ENCODE results near the gene HSBP1L1. TPM values are rescaled to one million over a fixed set of nuclear protein-coding genes. Genes with fewer than 3 reads are reported as not detected.
"Not testable (repeated sequence)": the region's sequence is repeated elsewhere in the genome, so short reads cannot be mapped to it uniquely, and the experiment has no call there.

The HSBP1L1 gene
- total RNA-seq, 1 donor from 2014 or later, result 7.0 TPM

DNA sequence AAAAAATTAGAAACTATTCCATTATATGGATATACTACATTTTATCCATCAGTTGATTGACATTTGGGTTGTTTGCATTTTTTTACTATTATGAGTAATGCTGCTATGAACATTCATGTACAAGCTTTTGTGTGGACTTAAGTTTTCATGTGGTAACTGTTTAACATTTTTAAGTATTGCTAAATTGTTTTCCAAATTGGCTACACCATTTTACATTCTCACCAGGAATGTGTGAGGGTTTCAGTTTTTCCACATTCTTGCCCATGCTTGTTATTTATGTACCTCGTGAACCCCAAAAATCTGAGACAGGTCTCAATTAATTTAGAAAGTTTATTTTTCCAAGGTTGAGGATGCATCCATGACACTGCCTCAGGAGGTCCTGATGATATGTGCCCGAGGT is 27.1 kb downstream of the HSBP1L1 start:
- TF ChIP-seq, protein P1, sequence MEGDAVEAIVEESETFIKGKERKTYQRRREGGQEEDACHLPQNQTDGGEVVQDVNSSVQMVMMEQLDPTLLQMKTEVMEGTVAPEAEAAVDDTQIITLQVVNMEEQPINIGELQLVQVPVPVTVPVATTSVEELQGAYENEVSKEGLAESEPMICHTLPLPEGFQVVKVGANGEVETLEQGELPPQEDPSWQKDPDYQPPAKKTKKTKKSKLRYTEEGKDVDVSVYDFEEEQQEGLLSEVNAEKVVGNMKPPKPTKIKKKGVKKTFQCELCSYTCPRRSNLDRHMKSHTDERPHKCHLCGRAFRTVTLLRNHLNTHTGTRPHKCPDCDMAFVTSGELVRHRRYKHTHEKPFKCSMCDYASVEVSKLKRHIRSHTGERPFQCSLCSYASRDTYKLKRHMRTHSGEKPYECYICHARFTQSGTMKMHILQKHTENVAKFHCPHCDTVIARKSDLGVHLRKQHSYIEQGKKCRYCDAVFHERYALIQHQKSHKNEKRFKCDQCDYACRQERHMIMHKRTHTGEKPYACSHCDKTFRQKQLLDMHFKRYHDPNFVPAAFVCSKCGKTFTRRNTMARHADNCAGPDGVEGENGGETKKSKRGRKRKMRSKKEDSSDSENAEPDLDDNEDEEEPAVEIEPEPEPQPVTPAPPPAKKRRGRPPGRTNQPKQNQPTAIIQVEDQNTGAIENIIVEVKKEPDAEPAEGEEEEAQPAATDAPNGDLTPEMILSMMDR (IDR thresholded peaks at IDR 0.05; ENCODE audit: unreplicated experiment), result no peak
- Mint-ChIP-seq H3K36me3 (ENCODE audit: insufficient read depth) (no peaks in the 10 kb centered on the region), H3K4me1 (ENCODE audit: low read depth) (peaks cover 12% of the 10 kb centered on the region), H3K27ac (no peak overlapping the region), H3K9me3 (ENCODE audit: low read depth) (no peaks in the 10 kb centered on the region), H3K27me3 (no peaks in the 10 kb centered on the region), H3K4me3 (ENCODE audit: low read depth) (no peak overlapping the region)
- no peak for DNase-seq (ENCODE audit: low spot score, unreplicated experiment)

DNA sequence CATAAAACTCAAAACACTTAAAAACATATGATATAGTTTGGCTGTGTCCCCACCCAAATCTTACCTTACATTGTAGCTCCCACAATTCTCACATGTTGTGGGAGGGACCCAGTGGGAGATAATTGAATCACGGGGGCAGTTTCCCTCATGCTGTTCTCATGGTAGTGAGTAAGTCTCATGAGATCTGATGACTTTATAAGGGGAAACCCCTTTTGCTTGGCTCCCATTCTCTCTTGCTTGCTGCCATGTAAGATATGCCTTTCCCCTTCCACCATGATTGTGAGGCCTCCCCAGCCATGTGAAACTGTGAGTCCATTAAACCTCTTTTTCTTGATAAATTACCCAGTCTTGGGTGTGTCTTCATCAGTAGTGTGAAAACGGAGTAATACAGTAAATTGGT is 35.3 kb downstream of the HSBP1L1 start:
- H3K9me3 Mint-ChIP-seq (ENCODE audit: low read depth), result peaks cover 13% of the 10 kb centered on the region
- DNase-seq (ENCODE audit: low spot score, unreplicated experiment); H3K27me3 Mint-ChIP-seq; H3K4me1 Mint-ChIP-seq (ENCODE audit: low read depth); H3K4me3 Mint-ChIP-seq (ENCODE audit: low read depth); H3K27ac Mint-ChIP-seq; H3K36me3 Mint-ChIP-seq (ENCODE audit: insufficient read depth): not testable (repeated sequence)

DNA sequence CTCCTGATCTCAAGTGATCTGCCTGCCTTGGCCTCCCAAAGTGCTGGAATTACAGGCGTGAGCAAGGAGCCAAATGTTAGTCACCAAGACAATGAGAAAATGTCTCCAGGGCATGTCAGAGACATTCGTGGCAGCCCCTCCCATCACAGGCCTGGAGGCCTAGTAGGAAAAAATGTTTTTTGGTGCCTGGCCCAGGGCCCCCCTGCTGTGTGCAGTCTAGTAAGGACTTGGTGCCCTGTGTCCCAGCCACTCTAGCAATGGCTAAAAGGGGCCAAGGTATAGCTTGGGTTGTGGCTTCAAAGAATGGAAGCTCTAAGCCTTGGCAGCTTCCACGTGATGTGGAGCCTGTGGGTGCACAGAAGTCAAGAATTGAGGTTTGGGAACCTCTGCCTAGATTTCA is 36.4 kb downstream of the HSBP1L1 start:
- H3K4me3 Mint-ChIP-seq (ENCODE audit: low read depth), result no peak overlapping the region
- TF ChIP-seq, protein P1 (IDR thresholded peaks at IDR 0.05; ENCODE audit: unreplicated experiment), result no peak
- peaks cover 7% of the 10 kb centered on the region for H3K36me3 Mint-ChIP-seq (ENCODE audit: insufficient read depth)
- H3K27ac Mint-ChIP-seq, result no peak overlapping the region
- no peaks in the 10 kb centered on the region for H3K27me3 Mint-ChIP-seq
- peaks cover 13% of the 10 kb centered on the region for H3K9me3 Mint-ChIP-seq (ENCODE audit: low read depth)
- no peaks in the 10 kb centered on the region for H3K4me1 Mint-ChIP-seq (ENCODE audit: low read depth)
- no peak for DNase-seq (ENCODE audit: low spot score, unreplicated experiment)

GRCh38 chr18:80002468-80002867 is 38.0 kb downstream of the HSBP1L1 start:
- DNase-seq (ENCODE audit: low spot score, unreplicated experiment), result no peak
- Mint-ChIP-seq H3K9me3 (ENCODE audit: low read depth) (peaks cover 16% of the 10 kb centered on the region), H3K36me3 (ENCODE audit: insufficient read depth) (peaks cover 7% of the 10 kb centered on the region), H3K4me3 (ENCODE audit: low read depth) (no peak overlapping the region), H3K27ac (no peak overlapping the region), H3K4me1 (ENCODE audit: low read depth) (no peaks in the 10 kb centered on the region), H3K27me3 (no peaks in the 10 kb centered on the region)
- TF ChIP-seq, protein P1 (IDR thresholded peaks at IDR 0.05; ENCODE audit: unreplicated experiment), result no peak

DNA sequence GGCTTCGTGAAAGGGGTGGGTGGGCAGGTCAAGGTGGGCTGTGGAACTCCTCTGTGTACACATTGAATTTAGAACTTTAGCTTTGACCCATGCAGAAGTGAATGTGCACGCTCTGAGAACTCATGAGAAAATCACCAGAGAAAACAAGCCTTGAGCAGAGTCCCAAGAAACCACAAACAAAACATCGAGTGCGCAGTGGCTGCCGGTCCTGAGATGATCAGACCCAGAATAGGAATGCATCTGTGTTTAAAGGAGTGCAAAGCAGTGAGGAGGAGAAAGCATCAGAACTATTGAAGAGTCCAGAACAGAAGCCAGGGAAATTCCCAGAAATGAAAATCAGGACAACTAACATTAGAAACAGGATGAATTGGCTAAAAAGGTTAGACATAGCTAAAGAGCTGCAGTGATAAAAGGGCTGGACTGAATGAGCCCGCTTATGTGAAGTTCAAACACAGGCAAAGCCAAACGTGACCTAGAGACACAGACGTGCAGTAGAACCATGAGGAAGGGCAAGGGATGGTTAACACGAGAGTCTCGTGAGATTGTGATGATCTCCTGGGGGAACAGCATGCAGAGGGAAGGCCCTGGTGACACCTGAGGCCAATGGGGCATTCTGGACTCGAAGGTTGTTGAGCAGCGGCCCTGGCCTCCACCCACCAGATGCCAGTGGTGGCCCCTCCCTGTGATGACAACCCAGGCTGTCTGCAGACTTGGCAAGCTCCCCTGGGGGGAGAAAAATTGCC is 40.3 kb downstream of the HSBP1L1 start:
- H3K36me3 Mint-ChIP-seq (ENCODE audit: insufficient read depth), result peaks cover 8% of the 10 kb centered on the region
- TF ChIP-seq, protein P1 (IDR thresholded peaks at IDR 0.05; ENCODE audit: unreplicated experiment), result no peak
- no peaks in the 10 kb centered on the region for H3K27me3 Mint-ChIP-seq
- no peaks in the 10 kb centered on the region for H3K4me1 Mint-ChIP-seq (ENCODE audit: low read depth)
- H3K27ac Mint-ChIP-seq, result no peak overlapping the region
- H3K9me3 Mint-ChIP-seq (ENCODE audit: low read depth), result peaks cover 30% of the 10 kb centered on the region
- DNase-seq (ENCODE audit: low spot score, unreplicated experiment), result no peak
- no peak overlapping the region for H3K4me3 Mint-ChIP-seq (ENCODE audit: low read depth)

DNA sequence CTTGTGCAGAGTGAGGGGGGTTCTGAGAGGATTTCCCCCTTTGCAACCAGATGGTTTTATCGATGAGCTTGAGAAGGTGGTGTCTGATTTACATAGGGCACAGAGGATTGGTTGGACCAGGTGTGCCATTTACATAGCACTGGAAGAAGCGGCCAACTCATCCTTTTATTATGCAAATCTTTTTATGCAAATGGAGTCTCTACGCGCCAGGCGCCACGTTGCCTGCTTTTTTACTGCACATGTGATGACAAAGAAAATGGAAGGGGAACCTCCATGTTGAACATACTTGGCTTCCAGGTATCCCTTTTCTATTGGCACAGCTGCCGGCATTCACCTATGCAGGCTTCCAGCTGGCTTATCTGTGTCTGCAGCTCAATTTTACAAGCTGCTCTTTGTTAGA is 42.3 kb downstream of the HSBP1L1 start:
- no peak for DNase-seq (ENCODE audit: low spot score, unreplicated experiment)
- H3K27me3 Mint-ChIP-seq, result no peaks in the 10 kb centered on the region
- peaks cover 6% of the 10 kb centered on the region for H3K36me3 Mint-ChIP-seq (ENCODE audit: insufficient read depth)
- peaks cover 38% of the 10 kb centered on the region for H3K9me3 Mint-ChIP-seq (ENCODE audit: low read depth)
- TF ChIP-seq, protein P1 (IDR thresholded peaks at IDR 0.05; ENCODE audit: unreplicated experiment), result no peak
- H3K4me1 Mint-ChIP-seq (ENCODE audit: low read depth), result no peaks in the 10 kb centered on the region
- no peak overlapping the region for H3K4me3 Mint-ChIP-seq (ENCODE audit: low read depth)
- no peak overlapping the region for H3K27ac Mint-ChIP-seq

Data from progenitor cell of endocrine pancreas (in vitro differentiated cells).